ENCODE measurements around the gene WWOX. TPM values are rescaled to one million over a fixed set of nuclear protein-coding genes. Genes with fewer than 3 reads are reported as not detected.

WWOX gene
- total RNA-seq, 1 donor from 2014 or later: 34.9 TPM

- TF ChIP-seq CTCF (IDR thresholded peaks at IDR 0.05; ENCODE audit: insufficient read depth, low read length, poor library complexity, severe bottlenecking): no peak
- Histone ChIP-seq H3K27me3 (ENCODE audit: control insufficient read depth, insufficient read depth, low read length) (no peaks in the 10 kb centered on the region), H3K4me3 (ENCODE audit: low read depth, low read length) (no peak overlapping the region), H3K36me3 (ENCODE audit: control insufficient read depth, insufficient read depth, low read length) (no peaks in the 10 kb centered on the region)
- DNase-seq (ENCODE audit: low read depth): no peak
Measured at GRCh38 chr16:78372277-78372676, 272.8 kb downstream of the WWOX start.

GRCh38 chr16:78375055-78375679 lies 275.7 kb downstream of the WWOX start:
- Histone ChIP-seq H3K36me3 (ENCODE audit: control insufficient read depth, insufficient read depth, low read length) (no peaks in the 10 kb centered on the region), H3K27me3 (ENCODE audit: control insufficient read depth, insufficient read depth, low read length) (no peaks in the 10 kb centered on the region), H3K4me3 (ENCODE audit: low read depth, low read length) (no peak overlapping the region)
- no peak for TF ChIP-seq CTCF (IDR thresholded peaks at IDR 0.05; ENCODE audit: insufficient read depth, low read length, poor library complexity, severe bottlenecking)
- DNase-seq (ENCODE audit: low read depth): no peak

- no peak for TF ChIP-seq CTCF (IDR thresholded peaks at IDR 0.05; ENCODE audit: insufficient read depth, low read length, poor library complexity, severe bottlenecking)
- Histone ChIP-seq H3K4me3 (ENCODE audit: low read depth, low read length) (no peak overlapping the region), H3K36me3 (ENCODE audit: control insufficient read depth, insufficient read depth, low read length) (no peaks in the 10 kb centered on the region), H3K27me3 (ENCODE audit: control insufficient read depth, insufficient read depth, low read length) (no peaks in the 10 kb centered on the region)
- no peak for DNase-seq (ENCODE audit: low read depth)
Measured at GRCh38 chr16:78376452-78376851, 277.0 kb downstream of the WWOX start.

GRCh38 chr16:78377312-78377711 lies 277.9 kb downstream of the WWOX start:
- no peak for DNase-seq (ENCODE audit: low read depth)
- Histone ChIP-seq H3K4me3 (ENCODE audit: low read depth, low read length) (no peak overlapping the region), H3K36me3 (ENCODE audit: control insufficient read depth, insufficient read depth, low read length) (no peaks in the 10 kb centered on the region), H3K27me3 (ENCODE audit: control insufficient read depth, insufficient read depth, low read length) (no peaks in the 10 kb centered on the region)
- TF ChIP-seq CTCF (IDR thresholded peaks at IDR 0.05; ENCODE audit: insufficient read depth, low read length, poor library complexity, severe bottlenecking): no peak

GRCh38 chr16:78381060-78381459 lies 281.6 kb downstream of the WWOX start:
- no peaks in the 10 kb centered on the region for H3K36me3 ChIP-seq (ENCODE audit: control insufficient read depth, insufficient read depth, low read length)

More at GRCh38 chr16:78381060-78381459, 281.6 kb downstream of the WWOX start:
- DNase-seq (ENCODE audit: low read depth): no peak
- no peak overlapping the region for H3K4me3 ChIP-seq (ENCODE audit: low read depth, low read length)
- no peak for TF ChIP-seq CTCF (IDR thresholded peaks at IDR 0.05; ENCODE audit: insufficient read depth, low read length, poor library complexity, severe bottlenecking)
- no peaks in the 10 kb centered on the region for H3K27me3 ChIP-seq (ENCODE audit: control insufficient read depth, insufficient read depth, low read length)

Measured in kidney epithelial cell (primary cell).